ENCODE results near the gene LIPJ.

Gene LIPJ

GRCh38 chr10:88586462-88586861, at the start of gene LIPJ:
LIPJ (plus strand) TSS chr10:88586762; CDS start chr10:88590688, 3,926 bp downstream.
- in situ Hi-C loops (cut with MboI; ENCODE audit: low pct_unique_long_range_greater_than_20kb, low sequenced_read_pairs), result no loop called here

GRCh38 chr10:88537322-88537721, 49.2 kb upstream of the LIPJ start:
- in situ Hi-C loops (cut with MboI; ENCODE audit: low pct_unique_long_range_greater_than_20kb, low sequenced_read_pairs), result loop anchor here (25.0 kb wide), 1 partner anchor 675 kb away; the partner anchor contains the start of genes KLLN and PTEN
- no peak for DNase-seq

More at GRCh38 chr10:88586462-88586861, at the start of gene LIPJ:
- DNase-seq, result no peak

- no peak for DNase-seq
- in situ Hi-C loops (cut with MboI; ENCODE audit: low pct_unique_long_range_greater_than_20kb, low sequenced_read_pairs), result loop anchor here (25.0 kb wide), 1 partner anchor 676 kb away; the partner anchor contains the start of genes KLLN and PTEN
These were observed 48.5 kb upstream of the LIPJ start for GRCh38 chr10:88538048-88538447.

GRCh38 chr10:88540351-88540750, 46.2 kb upstream of the LIPJ start:
- in situ Hi-C loops (cut with MboI; ENCODE audit: low pct_unique_long_range_greater_than_20kb, low sequenced_read_pairs), result loop anchor here (25.0 kb wide), 1 partner anchor 678 kb away; the partner anchor contains the start of genes KLLN and PTEN
- DNase-seq, result no peak

- in situ Hi-C loops (cut with MboI; ENCODE audit: low pct_unique_long_range_greater_than_20kb, low sequenced_read_pairs), result loop anchor here (25.0 kb wide), 1 partner anchor 679 kb away; the partner anchor contains the start of genes KLLN and PTEN
These were observed 45.4 kb upstream of the LIPJ start for GRCh38 chr10:88541116-88541626.

GRCh38 chr10:88542522-88542921, 44.0 kb upstream of the LIPJ start:
- in situ Hi-C loops (cut with MboI; ENCODE audit: low pct_unique_long_range_greater_than_20kb, low sequenced_read_pairs), result loop anchor here (25.0 kb wide), 1 partner anchor 680 kb away; the partner anchor contains the start of genes KLLN and PTEN
- no peak for DNase-seq

More at GRCh38 chr10:88541116-88541626, 45.4 kb upstream of the LIPJ start:
- no peak for DNase-seq

- in situ Hi-C loops (cut with MboI; ENCODE audit: low pct_unique_long_range_greater_than_20kb, low sequenced_read_pairs), result loop anchor here (25.0 kb wide), 1 partner anchor 682 kb away; the partner anchor contains the start of genes KLLN and PTEN
These were observed 42.3 kb upstream of the LIPJ start for GRCh38 chr10:88544140-88544870.

GRCh38 chr10:88545359-88545758, 41.2 kb upstream of the LIPJ start:
- DNase-seq, result no peak
- in situ Hi-C loops (cut with MboI; ENCODE audit: low pct_unique_long_range_greater_than_20kb, low sequenced_read_pairs), result loop anchor here (25.0 kb wide), 1 partner anchor 683 kb away; the partner anchor contains the start of genes KLLN and PTEN

More at GRCh38 chr10:88544140-88544870, 42.3 kb upstream of the LIPJ start:
- no peak for DNase-seq

- in situ Hi-C loops (cut with MboI; ENCODE audit: low pct_unique_long_range_greater_than_20kb, low sequenced_read_pairs), result loop anchor here (25.0 kb wide), 1 partner anchor 684 kb away; the partner anchor contains the start of genes KLLN and PTEN
- no peak for DNase-seq
These were observed 40.1 kb upstream of the LIPJ start for GRCh38 chr10:88546497-88546896.

- no peak for DNase-seq
- in situ Hi-C loops (cut with MboI; ENCODE audit: low pct_unique_long_range_greater_than_20kb, low sequenced_read_pairs), result no loop called here
These were observed 35.3 kb upstream of the LIPJ start for GRCh38 chr10:88551246-88551645.

- DNase-seq, result peak; percentile 71
- in situ Hi-C loops (cut with MboI; ENCODE audit: low pct_unique_long_range_greater_than_20kb, low sequenced_read_pairs), result no loop called here
These were observed 33.3 kb upstream of the LIPJ start for GRCh38 chr10:88553116-88553752.

- in situ Hi-C loops (cut with MboI; ENCODE audit: low pct_unique_long_range_greater_than_20kb, low sequenced_read_pairs), result no loop called here
- no peak for DNase-seq
These were observed 31.2 kb upstream of the LIPJ start for GRCh38 chr10:88555190-88555908.

- in situ Hi-C loops (cut with MboI; ENCODE audit: low pct_unique_long_range_greater_than_20kb, low sequenced_read_pairs), result no loop called here
These were observed 29.3 kb upstream of the LIPJ start for GRCh38 chr10:88557256-88557655.

GRCh38 chr10:88557658-88558057, 28.9 kb upstream of the LIPJ start:
- no peak for DNase-seq
- in situ Hi-C loops (cut with MboI; ENCODE audit: low pct_unique_long_range_greater_than_20kb, low sequenced_read_pairs), result no loop called here

More at GRCh38 chr10:88557256-88557655, 29.3 kb upstream of the LIPJ start:
- DNase-seq, result no peak

GRCh38 chr10:88562152-88562551, 24.4 kb upstream of the LIPJ start:
- in situ Hi-C loops (cut with MboI; ENCODE audit: low pct_unique_long_range_greater_than_20kb, low sequenced_read_pairs), result no loop called here
- no peak for DNase-seq

GRCh38 chr10:88565072-88565471, 21.5 kb upstream of the LIPJ start:
- peak; percentile 52 for DNase-seq
- in situ Hi-C loops (cut with MboI; ENCODE audit: low pct_unique_long_range_greater_than_20kb, low sequenced_read_pairs), result no loop called here

GRCh38 chr10:88582411-88582805, 4.2 kb upstream of the LIPJ start:
- DNase-seq, result no peak
- in situ Hi-C loops (cut with MboI; ENCODE audit: low pct_unique_long_range_greater_than_20kb, low sequenced_read_pairs), result no loop called here

- DNase-seq, result no peak
- in situ Hi-C loops (cut with MboI; ENCODE audit: low pct_unique_long_range_greater_than_20kb, low sequenced_read_pairs), result no loop called here
These were observed 3.6 kb upstream of the LIPJ start, which contains the start of gene RNLS for GRCh38 chr10:88582806-88583583. RNLS (minus strand) TSS chr10:88583318.

All from KBM-7 (cell line).